PC-9 (cell line): ENCODE results near the gene GPD1. TPM values are rescaled to one million over a fixed set of nuclear protein-coding genes. Genes with fewer than 3 reads are reported as not detected.

Source experiments
- BruUV-seq: library from RNA; stranded (reverse); fragments of 400-500 nt; replicated peaks from 2 replicates; lab custom pipeline; 2021; lab: Mats Ljungman, UMichigan
- CTCF ChIA-PET: fragments of 300-600 bp; sonication (Branson Sonifier 250); formaldehyde crosslinking; loops from one replicate; lab custom pipeline; 2022; ENCODE audit warnings: antibody characterized with exemption; lab: Charles Lee
- POLR2A ChIA-PET: fragments of 300-600 bp; sonication (Branson Sonifier 250); formaldehyde crosslinking; loops from one replicate; lab custom pipeline; 2022; ENCODE audit warnings: antibody characterized with exemption; ENCODE audit not compliant: unreplicated experiment; lab: Charles Lee
- DNase-seq, 2 experiments: peaks; one replicate each; pipeline versions ENCODE4 v3.0.0 to v3.0.0-alpha.2; 2015 to 2022; ENCODE audit warnings: mixed read lengths in 1 of 2
- H2AFZ ChIP-seq: fragments of 200-600 bp; sonication (generic); 2 replicates; pipeline ENCODE4 v1.8.1; 2017; ENCODE audit warnings: antibody characterized with exemption
- H3F3A ChIP-seq: fragments of 200-600 bp; sonication (generic); 2 replicates; pipeline ENCODE4 v1.8.1; 2017; ENCODE audit warnings: antibody characterized with exemption, mild to moderate bottlenecking, low read depth; ENCODE audit not compliant: insufficient read depth
- H3K27ac ChIP-seq: fragments of 200-600 bp; sonication (generic); 2 replicates; pipeline ENCODE4 v1.6.1; 2016; ENCODE audit warnings: mixed run types
- H3K27me3 ChIP-seq: fragments of 200-600 bp; sonication (generic); 2 replicates; pipeline ENCODE4 v1.6.1; 2016; ENCODE audit warnings: low read depth, mixed run types; ENCODE audit not compliant: insufficient read depth
- H3K36me3 ChIP-seq: fragments of 200-600 bp; sonication (generic); 2 replicates; pipeline ENCODE4 v1.6.1; 2016; ENCODE audit warnings: low read depth, mixed run types
- H3K4me1 ChIP-seq: fragments of 200-600 bp; sonication (generic); replicated peaks from 2 replicates; pipeline ENCODE4 v1.6.1; 2016; ENCODE audit warnings: mixed run types; ENCODE audit not compliant: insufficient read depth
- H3K4me2 ChIP-seq: fragments of 200-600 bp; sonication (generic); 2 replicates; pipeline ENCODE4 v1.6.1; 2017; ENCODE audit warnings: mixed run types
- H3K4me3 ChIP-seq: fragments of 200-600 bp; sonication (generic); 2 replicates; pipeline ENCODE4 v1.6.1; 2016; ENCODE audit warnings: mixed run types
- H3K79me2 ChIP-seq: fragments of 200-600 bp; sonication (generic); 2 replicates; pipeline ENCODE4 v1.6.1; 2017; ENCODE audit warnings: low read depth, mixed run types
- H3K9me2 ChIP-seq: fragments of 200-600 bp; sonication (generic); 2 replicates; pipeline ENCODE4 v1.8.1; 2017; ENCODE audit warnings: mild to moderate bottlenecking; ENCODE audit not compliant: insufficient read depth
- H3K9me3 ChIP-seq: fragments of 200-600 bp; sonication (generic); 2 replicates; pipeline ENCODE4 v1.8.1; 2016; ENCODE audit warnings: low read depth; ENCODE audit not compliant: insufficient read depth
- H4K20me1 ChIP-seq: fragments of 200-600 bp; sonication (generic); 2 replicates; pipeline ENCODE4 v1.8.1; 2017; ENCODE audit not compliant: insufficient read depth
- CTCF ChIP-seq: fragments of 200-600 bp; sonication (generic); conservative IDR thresholded peaks from 2 replicates; pipeline ENCODE4 v1.6.1; 2017; ENCODE audit warnings: mixed run types, antibody characterized with exemption, mild to moderate bottlenecking, moderate library complexity
- EZH2 ChIP-seq: fragments of 200-600 bp; sonication (generic); IDR thresholded peaks from 2 replicates; pipeline ENCODE4 v1.8.0; 2017; ENCODE audit warnings: antibody characterized with exemption, low read depth
- intact Hi-C: fragments of 100-400 bp; cut with micrococcal nuclease; formaldehyde crosslinking; loops from one replicate; pipeline ENCODE4 v1.10.0; 2022; ENCODE audit not compliant: unreplicated experiment
- total RNA-seq: library from RNA; stranded (reverse); gene quantifications from 2 replicates; pipeline ENCODE4 v1.2.3, GENCODE V29; 2021

Gene GPD1
- total RNA-seq, 1 experiment from 2014 or later: 0.24 TPM

GRCh38 chr12:50110762-50111351 is 7.0 kb downstream of the GPD1 start:
- no peaks in the 10 kb centered on the region for H3K9me3 ChIP-seq
- intact Hi-C loops: loop anchor here (1.0 to 2.0 kb wide), 4 partner anchors 26 to 268 kb away; partner anchors contain the start of genes BCDIN3D, CERS5 and SMARCD1
- no TSS peak for BruUV-seq

GRCh38 chr12:50111395-50111692 is 7.5 kb downstream of the GPD1 start:
- Histone ChIP-seq H3F3A (peaks cover 38% of the 10 kb centered on the region), H2AFZ (no peak overlapping the region), H3K79me2 (peaks cover 41% of the 10 kb centered on the region), H3K9me2 (no peaks in the 10 kb centered on the region), H3K27ac (peak overlapping the region; percentile 80), H3K4me2 (peak overlapping the region; percentile 75), H3K4me3 (peak overlapping the region; percentile 12; the same call in 1 of the 2 replicates), H3K27me3 (no peaks in the 10 kb centered on the region), H4K20me1 (peaks cover 19% of the 10 kb centered on the region), H3K36me3 (no peaks in the 10 kb centered on the region; the same call in 1 of the 2 replicates), H3K4me1 (peaks cover 43% of the 10 kb centered on the region), H3K9me3 (no peaks in the 10 kb centered on the region)
- CTCF ChIA-PET: interaction anchor here (0.6 to 4.1 kb wide), 9 partner anchors 24 to 1377 kb away, joined by 3 to 21 read pairs (median 5); partner anchors contain the start of genes SMARCD1 and TMBIM6
- POLR2A ChIA-PET: interaction anchor here (0.6 to 1.9 kb wide), 6 partner anchors 16 to 370 kb away, joined by 3 to 10 read pairs (median 8); partner anchors contain the start of genes CERS5, NCKAP5L, SMARCD1 and TMBIM6
- BruUV-seq: no TSS peak
- TF ChIP-seq EZH2: no peak
- no peak; the same call in 1 of the 2 replicates for TF ChIP-seq CTCF
- intact Hi-C loops: loop anchor here (1.0 to 2.0 kb wide), 4 partner anchors 27 to 268 kb away; partner anchors contain the start of genes BCDIN3D, CERS5 and SMARCD1
- no peak for DNase-seq

More at GRCh38 chr12:50110762-50111351, 7.0 kb downstream of the GPD1 start:
- ChIA-PET CTCF (interaction anchor here (0.6 to 4.1 kb wide), 10 partner anchors 14 to 1376 kb away, joined by 3 to 21 read pairs (median 4); partner anchors contain the start of genes DIP2B, SMARCD1 and TMBIM6), POLR2A (interaction anchor here (0.5 to 1.9 kb wide), 13 partner anchors 26 to 370 kb away, joined by 3 to 21 read pairs (median 4); partner anchors contain the start of genes CERS5, LARP4, NCKAP5L and SMARCD1)
- peak; percentile 84 for DNase-seq
- H3K9me2 ChIP-seq: no peaks in the 10 kb centered on the region
- peak overlapping the region; percentile 80 for H3K27ac ChIP-seq
- H3K27me3 ChIP-seq: no peaks in the 10 kb centered on the region
- peaks cover 43% of the 10 kb centered on the region for H3K4me1 ChIP-seq
- H4K20me1 ChIP-seq: peaks cover 14% of the 10 kb centered on the region
- peak overlapping the region; percentile 41; the same call in 1 of the 2 replicates for H3K4me3 ChIP-seq
- H3K4me2 ChIP-seq: peak overlapping the region; percentile 75
- no peaks in the 10 kb centered on the region for H3K36me3 ChIP-seq
- H3F3A ChIP-seq: peaks cover 38% of the 10 kb centered on the region
- TF ChIP-seq CTCF (no peak), EZH2 (no peak)
- H2AFZ ChIP-seq: peak overlapping the region; percentile 67
- peaks cover 36% of the 10 kb centered on the region for H3K79me2 ChIP-seq

GRCh38 chr12:50111693-50112455 is 8.1 kb downstream of the GPD1 start, which contains the start of gene COX14:
COX14 (plus strand) TSS chr12:50112236; CDS start chr12:50120044, 7,808 bp downstream.
- Histone ChIP-seq H3K36me3 (peaks cover 2% of the 10 kb centered on the region), H3K9me2 (no peaks in the 10 kb centered on the region), H3K9me3 (no peaks in the 10 kb centered on the region), H3K4me1 (peaks cover 43% of the 10 kb centered on the region), H3K4me2 (peak within 1 kb of the TSS; percentile 75), H3K27me3 (no peaks in the 10 kb centered on the region), H3K27ac (peak within 1 kb of the TSS; percentile 80), H4K20me1 (peaks cover 25% of the 10 kb centered on the region), H2AFZ (peak within 1 kb of the TSS; percentile 85), H3K4me3 (peak within 1 kb of the TSS; percentile 74), H3F3A (peaks cover 38% of the 10 kb centered on the region), H3K79me2 (peaks cover 46% of the 10 kb centered on the region)
- DNase-seq: peak; percentile 98
- no peak for TF ChIP-seq EZH2
- peak; percentile 86; the same call in 1 of the 2 replicates for TF ChIP-seq CTCF
- intact Hi-C loops: loop anchor here (1.0 to 2.0 kb wide), 4 partner anchors 27 to 269 kb away; partner anchors contain the start of genes BCDIN3D, CERS5 and SMARCD1
- BruUV-seq: no TSS peak
- ChIA-PET POLR2A (interaction anchor here (0.5 to 1.9 kb wide), 7 partner anchors 15 to 1957 kb away, joined by 3 to 10 read pairs (median 5); partner anchors contain the start of genes CERS5, SMARCD1 and TMBIM6), CTCF (interaction anchor here (0.6 to 4.1 kb wide), 15 partner anchors 10 to 984 kb away, joined by 3 to 21 read pairs (median 5); partner anchors contain the start of genes CERS5, SMARCD1 and TMBIM6)
